Esophagus muscularis mucosa (tissue), 4 donors: ENCODE results near the gene ZFP14. TPM values are rescaled to one million over a fixed set of nuclear protein-coding genes. Genes with fewer than 3 reads are reported as not detected.
A peak's percentile ranks its signal among the peaks of the same experiment; 100 is the strongest.
"Not testable (repeated sequence)": the region's sequence is repeated elsewhere in the genome, so short reads cannot be mapped to it uniquely, and the experiment has no call there.

Source experiments
- DNase-seq: peaks from one replicate; pipeline ENCODE4 v3.0.0-alpha.2; 2017; ENCODE audit errors: extremely low spot score
- H3K27ac ChIP-seq, 4 donors: fragments of 200-600 bp; sonication (generic); replicated peaks in 1 of 4; 1 replicate in 3 of 4; 2 replicates in 1 of 4; pipeline ENCODE4 v1.5.1; 2016 to 2019; ENCODE audit warnings: mild to moderate bottlenecking in 1 of 4
- H3K27me3 ChIP-seq, 4 donors: fragments of 200-600 bp; sonication (generic); one replicate each; pipeline versions ENCODE4 v1.5.1 to v1.6.0; 2016 to 2019
- H3K36me3 ChIP-seq, 4 donors: fragments of 200-600 bp; sonication (generic); one replicate each; pipeline ENCODE4 v1.5.1; 2016 to 2019
- H3K4me1 ChIP-seq, 4 donors: fragments of 200-600 bp; sonication (generic); one replicate each; pipeline ENCODE4 v1.5.1; 2016 to 2019
- H3K4me3 ChIP-seq, 4 donors: fragments of 200-600 bp; sonication (generic); 1 replicate in 2 of 4; 2 replicates in 2 of 4; pipeline ENCODE4 v1.5.1; 2016 to 2019; ENCODE audit warnings: mild to moderate bottlenecking in 4 of 4, moderate library complexity in 1 of 4
- H3K9me3 ChIP-seq, 4 donors: fragments of 200-600 bp; sonication (generic); 1 replicate in 3 of 4; 2 replicates in 1 of 4; pipeline ENCODE4 v1.5.1; 2016 to 2019
- WGBS: methylation state at CpG from one replicate; pipeline ENCODE4 v1.1.5; 2018; 5-methylcytosine and 5-hydroxymethylcytosine counted together
- intact Hi-C: fragments of 100-400 bp; cut with DNase I; formaldehyde crosslinking; loops from one replicate; pipeline ENCODE4 v1.15.1; 2023
- total RNA-seq, 4 donors: library from RNA; depleted of rRNA; stranded (reverse); fragments of >200 nt; gene quantifications; one replicate each; pipeline versions ENCODE4 v1.1.0 to v1.2.1, GENCODE V29; 2016

Gene ZFP14
- total RNA-seq, 4 donors from 2014 or later = 2.5 to 5.8 (median 4.1) TPM

- intact Hi-C loops, H3K9me3 ChIP-seq, H3K4me3 ChIP-seq, H3K27me3 ChIP-seq, H3K36me3 ChIP-seq, H3K27ac ChIP-seq, H3K4me1 ChIP-seq, DNase-seq: not testable (repeated sequence)
- WGBS = 96% methylated on average over 5 of the region's 5 CpGs
Measured at GRCh38 chr19:36310416-36310990, 68.5 kb downstream of the ZFP14 start.

- intact Hi-C loops, H3K27ac ChIP-seq, H3K27me3 ChIP-seq, H3K4me1 ChIP-seq, H3K9me3 ChIP-seq, DNase-seq, H3K36me3 ChIP-seq: not testable (repeated sequence)
- WGBS = 93% methylated on average over 4 of the region's 23 CpGs
- peak overlapping the region in 3 of 4 donors; percentile 40 to 59 (median 47) for H3K4me3 ChIP-seq
Measured at GRCh38 chr19:36309759-36310158, 69.2 kb downstream of the ZFP14 start.

GRCh38 chr19:36309309-36309708 lies 69.7 kb downstream of the ZFP14 start:
- H3K4me1 ChIP-seq, H3K27me3 ChIP-seq, intact Hi-C loops, H3K9me3 ChIP-seq, H3K36me3 ChIP-seq, DNase-seq: not testable (repeated sequence)
- Histone ChIP-seq H3K4me3 (peak overlapping the region in 3 of 4 donors; percentile 40 to 59 (median 47)), H3K27ac (peak overlapping the region in 1 of 4 donors; percentile 36)
- 68% methylated on average over 24 of the region's 39 CpGs for WGBS

GRCh38 chr19:36292317-36292716 lies 86.7 kb downstream of the ZFP14 start:
- H3K27ac ChIP-seq, H3K36me3 ChIP-seq, H3K27me3 ChIP-seq, intact Hi-C loops, H3K9me3 ChIP-seq, H3K4me3 ChIP-seq, H3K4me1 ChIP-seq, DNase-seq: not testable (repeated sequence)
- WGBS = no CpG with 5 or more reads among the region's 30 CpGs

Other genes starting within 250 kb of the ZFP14 start
- 100 to 1,000 TPM; 212 to 245 (median 229) TPM for gene CAPNS1, start 239.1 kb downstream of the ZFP14 start, total RNA-seq
- 100 to 1,000 TPM in 2 of 4 donors, 10 to 100 TPM in 2; 65.8 to 231 (median 101) TPM for gene COX7A1, start 226.8 kb downstream of the ZFP14 start, total RNA-seq
- gene ZNF565, start 164.5 kb downstream of the ZFP14 start, total RNA-seq = 1 to 10 TPM; 4.6 to 5.7 (median 5.1) TPM
- gene ZNF146, start 164.1 kb downstream of the ZFP14 start, total RNA-seq = 10 to 100 TPM; 44.9 to 78.2 (median 49.9) TPM
- gene ZFP82, start 39.4 kb upstream of the ZFP14 start, total RNA-seq = 1 to 10 TPM; 3.5 to 6.0 (median 5.8) TPM
- 10 to 100 TPM in 2 of 4 donors, 1 to 10 TPM in 2; 7.3 to 14.6 (median 9.9) TPM for gene ZNF566, start 110.4 kb upstream of the ZFP14 start, total RNA-seq
- gene ZNF260, start 149.1 kb upstream of the ZFP14 start, total RNA-seq = 10 to 100 TPM in 2 of 4 donors, 1 to 10 TPM in 2; 7.7 to 12.4 (median 10.7) TPM
- 10 to 100 TPM; 11.6 to 17.6 (median 12.7) TPM for gene ZNF529, start 194.1 kb upstream of the ZFP14 start, total RNA-seq
- 10 to 100 TPM; 17.1 to 25.7 (median 19.6) TPM for gene ZNF382, start 226.1 kb upstream of the ZFP14 start, total RNA-seq